ENCODE data around the gene TMPRSS5. TPM values are rescaled to one million over a fixed set of nuclear protein-coding genes. Genes with fewer than 3 reads are reported as not detected.

TMPRSS5 gene
- total RNA-seq, 1 donor from 2014 or later, result 2.0 TPM

Small RNA genes lying within 50 kb of the gene (small RNA-seq; reads per million reads assigned to genes)
- gene RPS29P19 (ENCODE audit: low replicate concordance), result not detected

Other genes with a start within 250 kb of the TMPRSS5 start
- 0.25 TPM for gene DRD2, start 230.9 kb downstream of the TMPRSS5 start, total RNA-seq
- gene ZW10, start 67.4 kb upstream of the TMPRSS5 start, total RNA-seq, result 9.8 TPM
- gene CLDN25, start 73.5 kb upstream of the TMPRSS5 start, total RNA-seq, result not detected
- gene USP28, start 169.3 kb upstream of the TMPRSS5 start, total RNA-seq, result 19.7 TPM
- 0.25 TPM for gene HTR3B, start 198.5 kb upstream of the TMPRSS5 start, total RNA-seq